H1 (cell line): ENCODE results near the gene ERP44. TPM values are rescaled to one million over a fixed set of nuclear protein-coding genes. Genes with fewer than 3 reads are reported as not detected.
"Not testable (repeated sequence)": the region's sequence is repeated elsewhere in the genome, so short reads cannot be mapped to it uniquely, and the experiment has no call there.

Experiments
- CTCF ChIA-PET: fragments of 300-600 bp; sonication (Branson Sonifier 250); formaldehyde crosslinking; loops from one replicate; lab custom pipeline; 2021; ENCODE audit not compliant: partially characterized antibody; lab: Charles Lee
- POLR2A ChIA-PET: fragments of 300-600 bp; sonication (Branson Sonifier 250); formaldehyde crosslinking; loops from one replicate; lab custom pipeline; 2021; ENCODE audit warnings: inconsistent platforms; ENCODE audit not compliant: partially characterized antibody; lab: Charles Lee
- DNase-seq, 2 experiments: peaks; one replicate each; pipeline versions ENCODE4 v3.0.0 to v3.0.0-alpha.2; 2010 to 2022; ENCODE audit warnings: low spot score in 2 of 2, low read depth in 1 of 2, mixed read lengths in 1 of 2
- FAIRE-seq: peaks from 2 replicates; lab custom pipeline; 2011; peaks lifted over from hg19 to GRCh38; lab: Jason Lieb, UNC
- H2AFZ ChIP-seq: 2 replicates; pipeline ENCODE4 v1.8.1; 2012; ENCODE audit warnings: low read length, inconsistent platforms
- H2AK5ac ChIP-seq: 2 replicates; pipeline ENCODE4 v1.6.1; 2013; ENCODE audit warnings: low read depth, low read length
- H2BK120ac ChIP-seq: replicated peaks from 2 replicates; pipeline ENCODE3; 2013; ENCODE audit warnings: low read depth, low read length, inconsistent platforms
- H2BK12ac ChIP-seq: 2 replicates; pipeline ENCODE4 v1.6.1; 2013; ENCODE audit warnings: low read depth, low read length
- H2BK15ac ChIP-seq: 2 replicates; pipeline ENCODE4 v1.6.1; 2013; ENCODE audit warnings: low read length
- H2BK20ac ChIP-seq: 2 replicates; pipeline ENCODE4 v1.6.1; 2013; ENCODE audit warnings: low read length
- H2BK5ac ChIP-seq: 2 replicates; pipeline ENCODE4 v1.6.1; 2013; ENCODE audit warnings: low read depth, low read length
- H3K14ac ChIP-seq: 2 replicates; pipeline ENCODE4 v1.6.1; 2013; ENCODE audit warnings: inconsistent platforms; ENCODE audit not compliant: insufficient read length
- H3K18ac ChIP-seq: 2 replicates; pipeline ENCODE4 v1.6.1; 2013; ENCODE audit warnings: low read length; ENCODE audit errors: extremely low read depth
- H3K23ac ChIP-seq: 2 replicates; pipeline ENCODE4 v1.6.1; 2013; ENCODE audit warnings: inconsistent platforms; ENCODE audit not compliant: insufficient read length
- H3K23me2 ChIP-seq: 2 replicates; pipeline ENCODE4 v1.6.1; 2013; ENCODE audit warnings: low read depth, low read length
- H3K27ac ChIP-seq: 2 replicates; pipeline ENCODE4 v1.6.1; 2011; ENCODE audit warnings: low read depth, low read length, inconsistent platforms
- H3K27me3 ChIP-seq, 4 experiments: replicated peaks in 1 of 4; 1 replicate in 1 of 4; 2 replicates in 3 of 4; pipeline versions ENCODE4 v1.6.1 to v1.8.1; 2011 to 2013; ENCODE audit warnings: low read length in 3 of 4, mild to moderate bottlenecking in 3 of 4, inconsistent platforms in 2 of 4, mixed read lengths in 2 of 4, moderate library complexity in 1 of 4; ENCODE audit not compliant: control insufficient read depth in 3 of 4, insufficient read depth in 3 of 4; ENCODE audit errors: extremely low read depth in 1 of 4
- H3K36me3 ChIP-seq, 4 experiments: 2 replicates each; pipeline versions ENCODE4 v1.6.1 to v1.8.1; 2011 to 2013; ENCODE audit warnings: mild to moderate bottlenecking in 4 of 4, low read length in 3 of 4, moderate library complexity in 2 of 4, control low read depth in 1 of 4, inconsistent platforms in 1 of 4; ENCODE audit not compliant: insufficient read depth in 4 of 4, control insufficient read depth in 2 of 4
- H3K4ac ChIP-seq: replicated peaks from 2 replicates; pipeline ENCODE3; 2013; ENCODE audit warnings: low read length, low read depth, mixed read lengths, inconsistent platforms; ENCODE audit not compliant: insufficient read length
- H3K4me1 ChIP-seq, 4 experiments: replicated peaks in 1 of 4; 1 replicate in 1 of 4; 2 replicates in 3 of 4; pipeline versions ENCODE4 v1.6.1 to v1.8.1; 2011 to 2013; ENCODE audit warnings: low read length in 3 of 4, inconsistent platforms in 2 of 4, mixed read lengths in 1 of 4; ENCODE audit not compliant: insufficient read depth in 4 of 4, control insufficient read depth in 3 of 4
- H3K4me2 ChIP-seq, 2 experiments: 2 replicates each; pipeline versions ENCODE4 v1.6.1 to v1.8.1; 2011 to 2013; ENCODE audit warnings: low read depth in 2 of 2, low read length in 2 of 2, control low read depth in 1 of 2, inconsistent platforms in 1 of 2, mild to moderate bottlenecking in 1 of 2; ENCODE audit not compliant: insufficient read depth in 1 of 2
- H3K4me3 ChIP-seq, 4 experiments: fragments of 200-600, 300-600 bp in 1 of 4; sonication (generic), shearing (Covaris generic), sonication (Bioruptor Twin) in 1 of 4; 2 replicates each; pipeline versions ENCODE4 v1.5.1 to v1.8.1; 2011 to 2016; ENCODE audit warnings: low read length in 4 of 4, low read depth in 3 of 4, control low read depth in 2 of 4, inconsistent platforms in 2 of 4, mild to moderate bottlenecking in 2 of 4, mixed read lengths in 1 of 4, moderate library complexity in 1 of 4; ENCODE audit not compliant: insufficient read depth in 2 of 4; ENCODE audit errors: extremely low read depth in 1 of 4
- H3K56ac ChIP-seq: replicated peaks from 2 replicates; pipeline ENCODE3; 2013; ENCODE audit warnings: low read depth, mild to moderate bottlenecking, mixed read lengths, low read length, inconsistent platforms; ENCODE audit not compliant: insufficient read length
- H3K79me1 ChIP-seq: 2 replicates; pipeline ENCODE4 v1.6.1; 2013; ENCODE audit warnings: low read depth, low read length, control low read depth
- H3K79me2 ChIP-seq, 2 experiments: 2 replicates each; pipeline versions ENCODE4 v1.6.1 to v1.8.1; 2012 to 2013; ENCODE audit warnings: low read length in 2 of 2, mild to moderate bottlenecking in 2 of 2, inconsistent platforms in 1 of 2; ENCODE audit not compliant: insufficient read depth in 2 of 2, control insufficient read depth in 1 of 2
- H3K9ac ChIP-seq, 4 experiments: replicated peaks in 1 of 4; 1 replicate in 1 of 4; 2 replicates in 3 of 4; pipeline versions ENCODE4 v1.6.1 to v1.8.1; 2011 to 2013; ENCODE audit warnings: low read depth in 3 of 4, low read length in 3 of 4, control low read depth in 2 of 4, mild to moderate bottlenecking in 2 of 4, moderate library complexity in 2 of 4, inconsistent platforms in 1 of 4; ENCODE audit errors: extremely low read depth in 1 of 4
- H3K9me3 ChIP-seq, 2 experiments: 2 replicates each; pipeline versions ENCODE4 v1.6.1 to v1.8.1; 2012 to 2013; ENCODE audit warnings: mild to moderate bottlenecking in 2 of 2, moderate library complexity in 2 of 2, control low read depth in 1 of 2, inconsistent platforms in 1 of 2, low read depth in 1 of 2, low read length in 1 of 2, mixed read lengths in 1 of 2; ENCODE audit not compliant: insufficient read depth in 2 of 2
- H4K20me1 ChIP-seq, 2 experiments: replicated peaks in 1 of 2; 2 replicates each; pipeline versions ENCODE3 to v1.8.1; 2011 to 2013; ENCODE audit warnings: inconsistent platforms in 2 of 2, low read length in 2 of 2, mild to moderate bottlenecking in 1 of 2; ENCODE audit not compliant: insufficient read depth in 2 of 2, control insufficient read depth in 1 of 2
- H4K5ac ChIP-seq: 2 replicates; pipeline ENCODE4 v1.6.1; 2013; ENCODE audit warnings: low read length, low read depth, mixed read lengths, inconsistent platforms; ENCODE audit not compliant: insufficient read length
- H4K8ac ChIP-seq: 2 replicates; pipeline ENCODE4 v1.8.0; 2013; ENCODE audit warnings: mild to moderate bottlenecking, moderate library complexity, low read length, inconsistent platforms; ENCODE audit not compliant: insufficient read depth; ENCODE audit errors: extremely low read depth
- H4K91ac ChIP-seq: replicated peaks from 2 replicates; pipeline ENCODE3; 2013; ENCODE audit warnings: low read length, mixed read lengths, inconsistent platforms; ENCODE audit not compliant: insufficient read length
- WGBS, 2 experiments: shearing (Covaris generic) in 1 of 2; methylation state at CpG; one replicate each; pipeline versions ENCODE4 v1.1.6 to v1.1.7; 2013 to 2015; ENCODE audit warnings: low lambda C conversion rate in 2 of 2, mixed read lengths in 2 of 2, inconsistent platforms in 1 of 2, low coverage in 1 of 2, missing lambda C conversion rate in 1 of 2; ENCODE audit not compliant: insufficient replicate concordance in 2 of 2, insufficient coverage in 1 of 2, insufficient read length in 1 of 2; ENCODE audit errors: extremely low coverage in 1 of 2, missing lambda C conversion rate in 1 of 2; 5-methylcytosine and 5-hydroxymethylcytosine counted together
- polyA plus RNA-seq, 7 experiments: library from polyadenylated mRNA; depleted of rRNA in 3 of 7; stranded (reverse) in 5 of 7; unstranded in 2 of 7; fragments of >200 nt in 5 of 7; fragments of 200-250 nt in 2 of 7; gene quantifications; 1 replicate in 5 of 7; 2 replicates in 1 of 7; 4 replicates in 1 of 7; pipeline versions ENCODE4 v1.2.1 to v1.2.3, GENCODE V29; 2011 to 2013; ENCODE audit warnings: missing spikeins in 2 of 7, mixed read lengths in 2 of 7
- total RNA-seq: library from RNA; stranded (reverse); fragmentation: NEBNext Ultra II Directional; extraction: Animal tissue kit (Norgen Biotek cat#: 25700); gene quantifications from 2 replicates; pipeline ENCODE4 v1.2.1, GENCODE V29; 2021

ERP44 gene
- total and polyA plus RNA-seq, 2 of the 8 experiments (the other 6 are each of a cell fraction or from before 2014, with no cell fraction given), result 5.7 to 15.6 TPM

DNA sequence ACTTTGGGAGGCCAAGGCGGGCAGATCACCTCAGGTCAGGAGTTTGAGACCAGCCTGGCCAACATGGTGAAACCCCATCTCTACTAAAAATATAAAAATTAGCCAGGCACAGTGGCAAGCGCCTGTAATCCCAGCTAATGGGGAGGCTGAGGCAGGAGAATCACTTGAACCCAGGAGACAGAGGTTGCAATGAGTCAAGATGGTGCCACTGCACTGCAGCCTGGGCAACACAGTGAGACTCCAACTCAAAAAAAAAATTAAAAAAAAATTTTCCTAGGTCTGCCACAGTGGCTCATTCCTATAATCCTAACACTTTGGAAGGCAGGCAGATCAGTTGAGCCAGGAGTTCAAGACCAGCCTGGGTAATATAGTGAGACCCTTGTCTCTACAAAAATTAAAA, 4.4 kb downstream of the ERP44 start:
- peaks cover 0 to 49% of the 10 kb centered on the region in 2 experiments; a peak in 2 of 4 replicates for H3K79me2 ChIP-seq
- H3K4me2 ChIP-seq, H3K27me3 ChIP-seq, H3K36me3 ChIP-seq, H2BK120ac ChIP-seq, H2AK5ac ChIP-seq, H3K23ac ChIP-seq, H3K9ac ChIP-seq, H4K91ac ChIP-seq, H2BK20ac ChIP-seq, H3K4ac ChIP-seq, H3K56ac ChIP-seq, H3K79me1 ChIP-seq, H4K20me1 ChIP-seq, POLR2A ChIA-PET, H4K5ac ChIP-seq, H3K18ac ChIP-seq, FAIRE-seq, H2BK15ac ChIP-seq, DNase-seq, H3K9me3 ChIP-seq, H2BK5ac ChIP-seq, H3K23me2 ChIP-seq, H4K8ac ChIP-seq, H3K4me3 ChIP-seq, H2BK12ac ChIP-seq, H2AFZ ChIP-seq, H3K14ac ChIP-seq, H3K27ac ChIP-seq, H3K4me1 ChIP-seq: not testable (repeated sequence)
- 81% methylated on average over 2 of the region's 2 CpGs; no CpG with 5 or more reads in 1 of the 2 experiments for WGBS, 2 experiments
- CTCF ChIA-PET, result interaction anchor here (0.7 to 1.5 kb wide), 2 partner anchors 34 to 122 kb away, joined by 3 read pairs; no protein-coding TSS in a partner anchor
